Ramos (cell line): ENCODE measurements around the gene KIF21A.

Experiments
- in situ Hi-C: fragments of 300-500 bp; cut with MboI; formaldehyde crosslinking; loops from one replicate; pipeline ENCODE4 v1.14.3; 2022; ENCODE audit warnings: low sequenced_read_pairs; ENCODE audit not compliant: unreplicated experiment

KIF21A gene

DNA sequence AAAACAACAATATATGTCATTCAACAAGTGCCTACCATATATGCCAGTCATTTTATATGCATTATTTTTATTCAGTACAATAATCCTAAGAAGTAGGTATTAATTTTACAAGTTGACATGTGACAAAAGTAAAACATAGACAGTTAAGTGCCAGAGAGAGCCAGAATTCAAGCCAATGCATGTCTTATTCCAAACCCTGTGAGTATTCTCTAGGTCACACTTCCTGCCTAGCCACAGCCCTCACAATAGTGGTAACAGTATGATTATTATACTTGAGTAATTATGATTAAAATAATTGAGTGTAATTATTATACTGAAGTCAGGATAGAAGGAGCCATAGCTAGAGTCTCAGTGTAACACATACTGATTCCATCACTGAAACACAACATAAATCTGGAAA, 52.2 kb downstream of the KIF21A start:
- in situ Hi-C loops = no loop called here

DNA sequence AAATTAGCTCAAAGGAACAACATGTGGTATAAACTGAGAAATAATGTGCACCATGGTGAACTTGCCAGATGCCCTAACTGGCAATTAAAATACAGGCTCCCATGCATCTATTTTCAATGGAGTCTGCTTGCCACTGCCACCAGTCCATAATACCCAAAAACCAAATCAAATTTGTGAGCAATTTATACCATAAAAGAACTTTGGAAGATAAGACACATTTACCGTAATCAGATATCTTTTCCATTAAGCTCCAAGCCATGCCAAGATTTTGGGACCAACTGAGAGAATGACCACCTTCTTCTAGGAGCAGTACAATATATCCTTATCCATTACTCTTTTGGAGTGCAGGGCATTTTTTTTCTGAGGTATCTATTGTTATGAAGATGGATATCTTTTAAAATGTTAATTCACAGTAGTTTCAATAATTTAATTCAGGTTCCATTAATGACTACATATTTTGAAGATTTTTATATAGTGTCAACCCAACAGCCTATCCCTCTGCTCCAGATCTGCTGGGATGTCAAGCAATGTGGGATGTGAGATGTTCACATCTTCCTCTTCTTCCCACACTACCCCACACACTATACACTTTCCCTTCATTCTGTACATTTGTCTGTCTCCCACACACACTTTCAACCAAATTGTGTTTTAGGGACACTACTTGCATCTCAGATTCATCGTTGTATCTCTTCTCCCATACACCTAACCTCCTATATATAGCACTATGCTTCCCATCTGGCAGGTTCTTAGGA, 53.3 kb downstream of the KIF21A start:
- in situ Hi-C loops = no loop called here

DNA sequence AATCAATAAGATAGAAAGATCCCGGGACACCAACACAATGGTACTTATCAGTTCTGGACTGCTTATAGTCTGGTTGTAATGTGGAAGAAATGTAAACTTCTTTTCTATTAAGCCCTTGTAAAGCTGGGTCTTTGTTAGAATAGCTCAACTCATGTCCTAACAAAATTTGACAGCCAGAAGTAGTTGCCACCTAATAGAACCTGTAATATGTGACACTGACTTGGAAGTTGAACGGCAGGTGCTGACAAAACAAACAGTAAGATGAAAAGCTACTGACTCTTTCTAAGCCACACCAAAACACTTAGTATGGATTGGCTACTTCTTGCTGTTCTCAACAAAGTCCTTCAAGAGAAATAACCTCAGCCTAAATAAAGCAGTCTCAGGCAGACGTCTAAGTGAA, 56.6 kb downstream of the KIF21A start:
- in situ Hi-C loops = no loop called here

DNA sequence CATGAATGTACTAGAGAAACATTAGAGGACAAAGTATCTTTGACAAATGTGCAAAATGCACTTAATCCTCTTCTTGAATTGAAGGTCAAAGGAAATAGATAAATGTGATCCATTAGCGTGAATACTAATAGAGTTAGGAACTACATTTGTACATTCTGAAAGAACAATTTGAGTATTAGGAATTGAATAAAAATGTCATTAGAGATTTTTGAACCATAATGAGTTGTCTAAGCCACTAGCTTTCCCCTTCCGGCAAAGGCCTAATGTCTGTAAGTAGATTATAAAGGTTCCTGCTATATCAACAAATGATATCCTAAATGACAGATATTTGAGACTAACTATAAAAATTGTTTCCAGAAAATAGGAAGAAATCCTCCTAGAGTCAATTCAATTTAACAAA, 59.8 kb downstream of the KIF21A start:
- in situ Hi-C loops = no loop called here

DNA sequence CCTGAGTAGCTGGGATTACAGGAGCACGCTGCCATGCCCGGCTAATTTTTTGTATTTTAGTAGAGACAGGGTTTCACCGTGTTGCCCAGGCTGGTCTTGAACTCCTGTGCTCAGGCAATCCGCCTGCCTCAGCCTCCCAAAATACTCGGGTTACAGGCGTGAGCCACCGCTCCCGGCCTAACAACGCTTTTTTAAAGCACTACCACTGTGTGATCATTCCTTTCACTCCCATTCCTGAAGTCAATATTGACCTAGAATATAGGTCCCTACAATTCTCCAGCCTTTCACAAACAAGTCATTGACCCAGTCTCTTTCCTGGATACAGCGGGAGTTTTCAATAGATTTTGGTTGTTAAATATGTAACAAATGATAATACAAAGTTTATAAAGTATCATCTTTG, 62.8 kb downstream of the KIF21A start:
- in situ Hi-C loops = no loop called here

DNA sequence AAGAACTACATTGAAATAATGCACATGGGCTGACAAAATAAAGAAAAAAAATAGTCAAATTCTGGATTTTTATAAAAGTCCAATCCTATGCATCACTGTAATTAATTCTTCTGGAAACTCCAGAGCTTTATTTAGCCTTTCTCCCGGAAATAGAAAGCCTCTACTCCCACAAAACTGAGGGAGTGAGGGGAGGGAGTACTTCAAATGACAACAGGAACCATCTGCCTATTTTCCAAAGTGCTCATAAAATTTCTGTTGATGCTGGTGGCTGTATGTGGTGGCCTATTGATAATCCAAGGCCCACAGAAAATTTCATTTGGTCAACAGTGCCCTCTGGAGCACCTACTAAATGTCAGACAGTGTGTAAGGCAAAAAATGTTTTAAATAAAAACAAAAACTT, 64.6 kb downstream of the KIF21A start:
- in situ Hi-C loops = no loop called here

DNA sequence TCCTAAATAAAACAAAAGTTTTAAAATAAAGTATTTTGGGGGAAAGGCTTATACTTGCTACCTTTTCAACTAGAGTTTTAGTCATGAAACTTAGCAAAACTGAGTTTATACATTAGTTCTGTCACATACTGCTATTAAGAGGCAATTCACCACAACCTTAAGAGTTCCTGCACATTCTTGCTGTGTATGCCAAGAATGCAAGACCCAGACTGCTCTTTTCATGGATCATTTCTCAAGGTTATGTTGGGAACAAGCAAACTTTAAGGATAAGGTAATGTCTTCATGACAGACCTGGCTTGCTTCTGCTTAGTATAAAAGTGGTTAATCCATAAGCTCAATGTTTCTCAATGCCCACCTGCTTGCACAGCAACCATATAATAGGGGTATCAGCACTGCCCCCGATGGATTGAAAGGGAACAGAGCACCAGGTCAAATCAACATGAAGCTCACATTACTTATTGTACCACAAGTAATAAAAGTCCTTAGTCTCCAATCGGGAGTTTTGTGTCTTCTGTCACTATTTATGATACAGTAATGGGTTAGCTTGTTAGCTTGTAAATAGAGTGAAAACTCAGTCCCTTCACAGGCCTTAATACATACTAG, 67.6 kb downstream of the KIF21A start:
- in situ Hi-C loops = no loop called here

DNA sequence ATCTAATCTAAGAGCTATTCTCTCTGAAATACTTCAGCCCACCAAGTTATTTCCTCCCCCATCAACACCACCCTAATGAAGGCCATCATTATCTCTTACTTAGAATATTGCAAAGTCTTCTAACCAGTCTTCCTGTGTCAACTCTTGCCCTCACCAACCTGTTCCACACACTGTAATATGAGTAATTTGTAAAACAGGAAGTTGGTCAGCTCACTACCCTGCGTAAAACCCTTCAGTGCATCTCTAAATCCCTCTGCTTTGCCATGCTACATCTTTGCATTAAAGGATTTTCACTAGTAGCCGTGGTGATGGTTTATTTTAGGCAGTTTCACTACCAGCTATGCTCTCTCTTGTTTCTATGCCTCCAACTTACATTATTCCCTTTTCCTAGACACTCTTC, 70.0 kb downstream of the KIF21A start:
- in situ Hi-C loops = no loop called here

DNA sequence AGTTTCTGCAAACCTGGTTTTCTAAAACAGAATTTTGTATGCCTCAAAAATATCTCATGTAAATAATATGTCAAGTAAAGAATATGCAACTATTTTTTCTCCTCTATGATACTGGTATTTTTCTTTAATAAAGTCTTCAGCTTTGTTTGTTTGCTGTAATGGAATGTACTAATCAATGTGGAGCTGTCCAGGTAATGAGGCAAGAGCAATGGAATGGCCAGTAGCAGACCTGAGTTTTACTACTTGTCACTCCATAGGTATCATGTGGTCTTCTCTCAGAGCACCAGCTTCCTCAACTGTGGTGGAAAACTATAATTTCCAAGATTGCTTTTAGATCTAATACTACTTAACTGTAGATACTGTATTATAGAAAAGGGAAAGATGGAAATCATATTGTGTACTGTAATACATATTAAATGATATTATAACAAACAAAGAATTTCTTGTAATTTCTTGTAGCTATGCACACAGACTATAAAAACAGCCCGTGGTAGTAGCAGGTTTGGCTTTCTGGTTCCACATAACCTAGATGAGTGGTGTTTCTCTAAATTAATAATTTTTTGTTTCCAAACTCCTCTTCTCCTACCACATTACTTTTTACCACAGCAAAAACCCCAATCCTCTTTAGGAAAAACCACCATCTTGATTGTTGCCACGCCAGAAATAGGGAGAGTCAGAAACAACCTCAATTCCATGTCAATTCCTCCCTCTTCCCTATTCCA, 70.6 kb downstream of the KIF21A start:
- in situ Hi-C loops = no loop called here

DNA sequence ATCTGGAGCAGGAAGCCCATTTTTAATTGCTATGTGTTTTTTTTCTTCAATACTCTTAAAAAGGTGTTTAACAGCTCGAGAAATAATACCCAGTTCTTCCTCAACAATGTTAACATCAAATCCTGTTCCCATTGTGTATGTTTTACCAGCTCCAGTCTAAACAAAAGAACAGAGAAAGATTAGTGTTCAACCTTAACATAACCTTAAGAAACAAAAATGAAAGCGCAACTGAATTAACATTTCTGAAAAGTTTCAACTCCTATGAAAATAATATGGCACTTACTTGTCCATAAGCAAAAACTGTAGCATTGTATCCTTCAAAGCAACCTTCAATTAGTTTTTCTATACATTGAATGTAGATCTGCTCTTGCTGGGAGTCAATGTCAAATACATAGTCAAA, 73.2 kb downstream of the KIF21A start:
- in situ Hi-C loops = no loop called here

DNA sequence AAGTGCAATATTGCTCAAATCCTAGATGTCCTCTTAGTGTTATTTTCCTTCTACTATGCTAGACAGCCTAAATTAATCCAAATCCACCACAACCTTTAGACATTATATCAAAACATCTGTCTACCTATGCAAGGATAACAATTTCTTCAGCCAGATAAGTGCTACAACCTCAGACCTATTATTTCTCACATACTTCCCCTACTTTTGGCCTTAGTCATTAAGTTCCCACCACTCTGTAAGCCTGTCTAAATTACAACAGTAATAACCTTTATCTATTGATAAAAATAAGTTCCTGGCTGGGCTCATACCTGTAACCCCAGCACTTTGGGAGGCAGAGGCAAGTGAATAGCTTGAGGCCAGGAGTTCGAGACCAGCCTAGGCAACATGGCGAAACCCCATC, 74.0 kb downstream of the KIF21A start:
- in situ Hi-C loops = no loop called here

DNA sequence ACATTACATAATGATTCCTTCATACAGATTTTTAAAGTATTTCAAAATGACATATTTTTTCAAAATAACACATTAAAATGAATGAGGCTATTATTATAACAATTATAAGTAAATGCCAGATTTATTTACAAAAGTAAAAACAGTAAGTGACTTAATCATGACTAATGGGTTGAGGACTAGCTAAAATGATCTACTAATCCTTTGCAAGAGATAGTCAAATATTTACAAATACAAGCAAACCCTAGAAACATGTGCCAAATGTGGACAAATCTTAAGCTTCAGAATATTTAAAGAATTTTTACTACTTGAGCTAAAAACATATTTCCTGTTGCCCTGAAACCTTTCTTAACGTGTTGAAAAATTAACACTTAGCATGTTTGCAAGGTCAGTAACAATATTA, 74.8 kb downstream of the KIF21A start:
- in situ Hi-C loops = no loop called here

DNA sequence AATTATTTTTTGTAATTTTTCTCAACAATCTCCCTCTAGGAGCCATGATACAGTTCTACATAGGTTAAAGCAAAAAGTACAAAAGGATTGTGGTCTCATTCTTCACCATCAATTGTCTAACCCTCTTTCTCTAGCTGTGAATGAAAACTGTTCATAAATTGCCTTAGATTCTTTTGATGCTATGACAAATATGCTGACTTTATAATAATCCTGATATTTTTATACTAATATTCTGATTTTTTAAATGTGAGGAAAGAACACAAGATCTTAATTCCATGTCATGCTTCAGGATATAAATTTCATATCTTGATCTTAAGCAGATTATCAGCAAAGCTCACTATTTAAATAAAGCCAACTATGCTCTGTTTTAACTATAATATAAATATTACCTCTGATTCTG, 75.4 kb downstream of the KIF21A start:
- in situ Hi-C loops = no loop called here

DNA sequence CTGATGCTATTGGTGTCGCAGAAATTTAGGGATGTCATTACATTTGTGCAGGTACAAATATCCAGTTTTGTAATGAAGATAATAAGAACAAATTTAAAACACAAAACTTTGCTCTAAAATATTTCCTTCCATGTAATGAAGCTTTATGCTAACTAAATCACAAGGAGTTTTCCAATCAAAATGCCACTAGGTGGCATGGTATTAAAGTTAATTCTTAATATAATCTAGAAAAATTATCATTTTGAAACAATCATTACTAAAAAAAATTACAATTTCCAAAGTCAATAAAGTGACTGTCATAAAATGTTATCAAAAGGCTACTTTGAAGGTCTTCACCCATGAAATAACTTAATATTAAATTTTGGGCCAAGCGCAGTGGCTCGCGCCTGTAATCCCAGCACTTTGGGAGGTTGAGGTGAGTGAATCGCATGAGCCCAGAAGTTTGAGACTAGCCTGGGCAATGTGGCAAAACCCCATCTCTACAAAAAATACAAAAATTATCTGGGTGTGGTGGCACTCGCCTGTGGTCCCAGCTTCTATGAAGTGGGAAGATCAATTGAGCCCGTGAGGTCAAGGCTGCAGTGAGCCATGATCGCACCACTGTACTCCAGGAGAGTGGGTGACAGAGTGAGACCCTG, 77.4 kb downstream of the KIF21A start:
- in situ Hi-C loops = no loop called here

DNA sequence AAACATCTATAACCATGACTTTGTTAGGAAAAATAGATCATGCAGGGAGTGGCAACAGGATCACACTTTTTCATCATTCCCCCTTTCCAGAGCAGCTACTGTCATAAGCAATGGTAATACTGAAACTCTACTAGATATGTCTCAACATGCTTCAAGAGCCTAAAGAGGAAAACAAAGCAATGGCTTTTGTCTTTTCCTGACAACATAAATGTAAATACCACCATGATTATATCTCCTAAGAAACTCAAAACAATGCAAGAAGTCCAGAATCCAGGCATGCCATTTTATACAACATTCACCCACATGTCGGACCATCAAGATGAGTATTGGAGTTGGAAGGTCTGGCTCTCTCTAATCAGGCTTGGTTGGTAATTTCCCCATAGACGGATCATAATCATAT, 78.7 kb downstream of the KIF21A start:
- in situ Hi-C loops = no loop called here

DNA sequence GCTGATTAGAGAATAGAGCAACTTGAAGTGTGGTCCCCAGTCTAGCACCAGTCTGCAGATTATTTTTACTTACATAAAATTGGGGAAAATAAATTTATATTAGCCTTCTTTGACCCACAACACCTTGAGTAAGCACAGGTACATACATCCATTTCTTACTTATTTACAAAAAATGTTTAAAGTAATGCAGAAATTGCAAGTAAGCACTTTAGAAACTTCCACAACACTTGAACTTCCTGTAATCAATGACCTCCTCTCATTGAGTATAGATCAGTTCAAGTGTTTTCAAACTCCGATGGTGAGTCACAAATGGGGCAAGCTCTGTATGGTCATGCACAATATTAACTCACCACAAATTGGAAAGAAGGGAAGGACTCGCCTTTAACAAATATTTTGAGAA, 83.3 kb downstream of the KIF21A start:
- in situ Hi-C loops = no loop called here

DNA sequence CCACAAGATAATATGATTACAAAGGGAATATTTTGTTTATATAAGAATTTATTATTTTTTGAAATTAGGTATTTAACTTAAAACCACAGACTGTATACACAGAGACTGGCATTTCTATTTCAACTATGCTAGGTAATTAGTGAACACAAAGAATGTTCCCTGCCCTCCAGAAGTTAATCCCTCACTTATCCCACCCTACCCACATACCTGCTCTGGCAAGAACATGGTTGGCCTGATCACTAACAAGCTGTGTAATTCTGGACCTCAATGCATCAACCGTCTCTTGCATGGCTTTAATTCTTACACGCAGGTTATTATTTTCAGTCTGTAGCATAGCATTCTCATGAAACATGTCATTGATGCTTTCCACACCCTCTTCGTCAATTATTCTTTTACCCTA, 85.9 kb downstream of the KIF21A start:
- in situ Hi-C loops = no loop called here

DNA sequence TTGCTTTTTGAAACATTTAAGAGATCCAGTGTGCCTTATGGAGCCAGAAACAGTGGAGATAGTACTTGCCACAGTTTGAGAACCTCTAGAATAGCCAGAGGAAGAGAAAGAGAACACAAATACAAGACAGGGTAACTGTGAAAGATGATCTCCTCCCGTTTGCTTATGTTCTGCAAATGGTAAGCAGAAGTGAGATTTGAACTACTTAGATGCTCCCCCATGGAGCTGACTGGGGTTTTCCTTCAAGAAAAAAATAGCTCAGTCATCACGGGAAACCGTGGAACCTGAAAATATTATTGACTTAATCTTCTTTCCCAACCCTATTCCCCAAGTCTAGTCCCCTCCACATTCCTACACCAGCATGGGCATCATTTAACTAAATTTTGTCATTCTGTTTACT, 87.1 kb downstream of the KIF21A start:
- in situ Hi-C loops = no loop called here

DNA sequence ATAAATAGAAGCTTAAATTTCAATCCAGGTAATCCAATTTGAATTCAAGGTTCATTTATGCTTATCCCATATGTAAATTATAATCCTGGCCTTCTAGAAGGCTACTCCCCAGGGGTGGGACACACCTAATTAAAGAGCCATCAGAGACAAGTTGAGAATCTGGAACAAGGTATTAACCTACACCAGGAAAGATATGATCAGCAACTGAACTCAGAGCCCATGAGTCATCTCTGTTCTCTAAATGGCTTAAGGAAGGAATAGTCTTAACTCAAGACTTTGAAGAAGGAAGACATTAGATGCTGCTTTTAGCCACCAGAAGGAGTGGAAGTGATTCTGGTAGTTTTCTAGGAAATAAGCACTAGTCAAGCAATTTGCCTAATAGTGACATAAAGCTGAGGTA, 88.0 kb downstream of the KIF21A start:
- in situ Hi-C loops = no loop called here

DNA sequence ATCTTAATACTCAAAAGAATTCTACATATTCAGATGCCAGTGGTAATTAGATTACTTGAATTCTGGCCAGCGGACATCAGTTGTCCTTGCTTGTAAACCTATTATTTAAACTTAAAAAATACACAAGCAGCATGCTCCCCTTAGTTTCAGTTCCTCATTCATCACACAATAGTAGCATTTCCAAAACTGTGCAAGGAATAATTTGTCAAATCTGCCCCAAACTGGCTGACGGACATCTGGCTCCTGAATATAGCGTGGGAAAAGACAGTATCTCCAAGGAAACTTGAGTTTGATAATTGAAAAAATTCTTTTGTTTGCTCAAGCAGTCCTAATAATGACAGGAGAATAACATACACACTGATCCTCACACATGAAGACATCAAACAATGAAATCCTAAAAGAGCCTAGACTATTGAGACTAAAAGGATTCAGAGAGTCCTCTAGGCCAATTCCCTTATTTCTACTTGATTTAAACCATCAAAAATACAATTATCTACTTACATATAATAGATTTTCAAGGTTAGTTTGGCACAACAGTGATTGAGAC, 90.4 kb downstream of the KIF21A start:
- in situ Hi-C loops = no loop called here

DNA sequence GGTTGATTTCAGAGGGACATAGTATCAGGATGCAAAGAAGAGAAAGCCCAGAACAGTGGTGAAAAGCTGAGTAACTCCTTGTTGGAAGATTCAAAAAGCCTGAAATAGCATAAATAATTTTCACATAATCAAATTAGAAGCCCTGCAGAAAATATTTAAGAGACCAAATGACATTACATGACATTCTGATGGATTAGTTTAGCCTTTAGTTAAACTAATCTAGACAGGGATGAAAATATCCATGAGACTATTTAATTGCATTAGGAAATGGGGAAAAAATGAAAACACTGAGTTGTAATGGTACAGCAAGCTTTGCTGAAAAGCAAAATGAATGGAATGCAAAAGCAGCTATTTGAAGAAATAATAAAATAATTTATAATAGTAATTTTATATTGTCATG, 91.8 kb downstream of the KIF21A start:
- in situ Hi-C loops = no loop called here
